Measurements from ENCODE around the gene PEX10.

DNA sequence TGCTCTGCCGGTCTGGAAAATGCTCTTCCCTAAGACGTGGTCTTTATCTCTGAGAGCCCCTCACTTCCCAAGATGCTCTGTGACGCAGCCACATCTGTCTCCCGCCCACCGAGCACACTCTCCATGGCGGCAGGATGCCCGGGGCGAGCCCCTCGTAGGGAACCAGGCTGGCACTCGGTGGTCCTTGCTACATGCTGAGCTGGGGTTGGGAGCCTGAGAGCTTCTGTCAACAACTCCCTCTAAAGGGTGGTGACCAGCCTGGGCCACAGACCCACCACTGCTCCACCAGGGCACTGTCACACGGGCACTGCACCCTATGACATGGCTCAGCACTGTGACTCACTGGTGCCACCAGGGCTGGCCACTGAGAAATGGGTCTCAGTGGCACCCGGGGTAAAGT lies 2.6 kb downstream of the PEX10 start:
- TF ChIP-seq YY1 (IDR thresholded peaks at IDR 0.05) (no peak), RAD21 (IDR thresholded peaks at IDR 0.05) (no peak)
- TF ChIP-seq, protein P1, sequence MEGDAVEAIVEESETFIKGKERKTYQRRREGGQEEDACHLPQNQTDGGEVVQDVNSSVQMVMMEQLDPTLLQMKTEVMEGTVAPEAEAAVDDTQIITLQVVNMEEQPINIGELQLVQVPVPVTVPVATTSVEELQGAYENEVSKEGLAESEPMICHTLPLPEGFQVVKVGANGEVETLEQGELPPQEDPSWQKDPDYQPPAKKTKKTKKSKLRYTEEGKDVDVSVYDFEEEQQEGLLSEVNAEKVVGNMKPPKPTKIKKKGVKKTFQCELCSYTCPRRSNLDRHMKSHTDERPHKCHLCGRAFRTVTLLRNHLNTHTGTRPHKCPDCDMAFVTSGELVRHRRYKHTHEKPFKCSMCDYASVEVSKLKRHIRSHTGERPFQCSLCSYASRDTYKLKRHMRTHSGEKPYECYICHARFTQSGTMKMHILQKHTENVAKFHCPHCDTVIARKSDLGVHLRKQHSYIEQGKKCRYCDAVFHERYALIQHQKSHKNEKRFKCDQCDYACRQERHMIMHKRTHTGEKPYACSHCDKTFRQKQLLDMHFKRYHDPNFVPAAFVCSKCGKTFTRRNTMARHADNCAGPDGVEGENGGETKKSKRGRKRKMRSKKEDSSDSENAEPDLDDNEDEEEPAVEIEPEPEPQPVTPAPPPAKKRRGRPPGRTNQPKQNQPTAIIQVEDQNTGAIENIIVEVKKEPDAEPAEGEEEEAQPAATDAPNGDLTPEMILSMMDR (IDR thresholded peaks at IDR 0.05; ENCODE audit: low read depth, low read length, missing input control): no peak
